ENCODE results near the gene HMOX2.

Gene HMOX2

GRCh38 chr16:4532238-4532637 lies 56.0 kb downstream of the HMOX2 start:
- no peak for TF ChIP-seq CTCF (IDR thresholded peaks at IDR 0.05; ENCODE audit: control extremely low read depth, extremely low read depth, low read depth, missing control alignments)
- ChIA-PET POLR2A (interaction anchor here (0.6 kb wide), 1 partner anchor 61 kb away, joined by 6 read pairs; no protein-coding TSS in a partner anchor), CTCF (interaction anchor here (1.1 to 4.3 kb wide), 4 partner anchors 14 to 25 kb away, joined by 3 to 21 read pairs (median 4); no protein-coding TSS in a partner anchor)
- DNase-seq (ENCODE audit: extremely low spot score), result no peak

- no peak for TF ChIP-seq CTCF (IDR thresholded peaks at IDR 0.05; ENCODE audit: control extremely low read depth, extremely low read depth, low read depth, missing control alignments)
Observed at GRCh38 chr16:4533490-4533889, 57.3 kb downstream of the HMOX2 start.

GRCh38 chr16:4534151-4534790 lies 58.1 kb downstream of the HMOX2 start:
- ChIA-PET CTCF (interaction anchor here (0.7 kb wide), 1 partner anchor 237 kb away, joined by 3 read pairs; no protein-coding TSS in a partner anchor), POLR2A (no interaction called here)
- DNase-seq (ENCODE audit: extremely low spot score), result no peak
- TF ChIP-seq CTCF (IDR thresholded peaks at IDR 0.05; ENCODE audit: control extremely low read depth, extremely low read depth, low read depth, missing control alignments), result no peak

More at GRCh38 chr16:4533490-4533889, 57.3 kb downstream of the HMOX2 start:
- CTCF ChIA-PET, result interaction anchor here (1.7 to 2.7 kb wide), 2 partner anchors 15 to 19 kb away, joined by 3 to 6 read pairs; no protein-coding TSS in a partner anchor
- POLR2A ChIA-PET, result no interaction called here
- no peak for DNase-seq (ENCODE audit: extremely low spot score)

GRCh38 chr16:4535627-4536108 lies 59.5 kb downstream of the HMOX2 start:
- no peak for TF ChIP-seq CTCF (IDR thresholded peaks at IDR 0.05; ENCODE audit: control extremely low read depth, extremely low read depth, low read depth, missing control alignments)
- no peak for DNase-seq (ENCODE audit: extremely low spot score)
- CTCF ChIA-PET, result interaction anchor here (1.1 to 2.0 kb wide), 5 partner anchors 12 to 29 kb away, joined by 3 to 12 read pairs (median 5); no protein-coding TSS in a partner anchor
- POLR2A ChIA-PET, result no interaction called here

GRCh38 chr16:4536391-4537106 lies 60.4 kb downstream of the HMOX2 start:
- POLR2A ChIA-PET, result no interaction called here
- no peak for TF ChIP-seq CTCF (IDR thresholded peaks at IDR 0.05; ENCODE audit: control extremely low read depth, extremely low read depth, low read depth, missing control alignments)
- CTCF ChIA-PET, result interaction anchor here (1.1 to 2.0 kb wide), 5 partner anchors 12 to 30 kb away, joined by 3 to 12 read pairs (median 5); no protein-coding TSS in a partner anchor
- no peak for DNase-seq (ENCODE audit: extremely low spot score)

All from GM10248 (cell line).